Measurements from ENCODE around the gene SOX30.
A peak's percentile ranks its signal among the peaks of the same experiment; 100 is the strongest.

SOX30 gene

GRCh38 chr5:157659868-157660660 is 7.8 kb upstream of the SOX30 start:
- DNase-seq (ENCODE audit: low read depth, low spot score), result no peak

DNA sequence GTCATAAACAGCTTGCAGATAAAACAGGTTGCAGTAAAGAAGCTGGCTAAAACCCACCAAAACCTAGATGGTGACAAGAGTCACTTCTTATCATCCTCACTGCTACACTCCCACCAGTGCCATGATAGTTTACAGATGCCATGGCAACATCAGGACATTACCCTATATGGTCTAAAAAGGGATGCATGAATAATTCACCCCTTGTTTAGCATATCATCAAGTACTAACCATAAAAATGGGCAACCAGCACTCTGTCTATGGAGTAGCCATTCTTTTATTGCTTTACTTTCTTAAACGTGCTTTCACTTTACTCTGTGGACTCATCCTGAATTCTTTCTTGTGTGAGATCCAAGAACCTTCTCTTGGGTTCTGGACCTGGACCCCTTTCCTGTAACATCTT is 6.7 kb upstream of the SOX30 start:
- no peak for DNase-seq (ENCODE audit: low read depth, low spot score)

DNA sequence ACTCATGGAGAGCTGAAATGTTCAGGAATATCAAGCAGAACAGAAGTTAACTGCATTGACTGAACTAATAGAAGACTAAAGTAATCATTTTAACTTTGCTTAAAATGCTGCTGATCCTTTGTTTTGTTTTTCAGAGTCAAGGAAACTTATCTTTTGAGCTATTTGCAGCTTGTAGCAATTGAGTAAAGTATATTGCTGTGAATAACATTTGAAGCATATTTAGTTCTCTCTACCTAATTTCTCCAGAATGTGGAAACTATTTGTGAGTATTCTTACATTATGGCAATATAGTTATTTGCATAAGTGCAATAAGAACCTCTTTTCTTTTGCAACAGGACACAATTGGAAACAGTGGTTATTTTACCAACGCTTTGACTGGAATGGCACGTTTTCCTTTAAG is 5.3 kb upstream of the SOX30 start:
- DNase-seq (ENCODE audit: low read depth, low spot score), result no peak

DNA sequence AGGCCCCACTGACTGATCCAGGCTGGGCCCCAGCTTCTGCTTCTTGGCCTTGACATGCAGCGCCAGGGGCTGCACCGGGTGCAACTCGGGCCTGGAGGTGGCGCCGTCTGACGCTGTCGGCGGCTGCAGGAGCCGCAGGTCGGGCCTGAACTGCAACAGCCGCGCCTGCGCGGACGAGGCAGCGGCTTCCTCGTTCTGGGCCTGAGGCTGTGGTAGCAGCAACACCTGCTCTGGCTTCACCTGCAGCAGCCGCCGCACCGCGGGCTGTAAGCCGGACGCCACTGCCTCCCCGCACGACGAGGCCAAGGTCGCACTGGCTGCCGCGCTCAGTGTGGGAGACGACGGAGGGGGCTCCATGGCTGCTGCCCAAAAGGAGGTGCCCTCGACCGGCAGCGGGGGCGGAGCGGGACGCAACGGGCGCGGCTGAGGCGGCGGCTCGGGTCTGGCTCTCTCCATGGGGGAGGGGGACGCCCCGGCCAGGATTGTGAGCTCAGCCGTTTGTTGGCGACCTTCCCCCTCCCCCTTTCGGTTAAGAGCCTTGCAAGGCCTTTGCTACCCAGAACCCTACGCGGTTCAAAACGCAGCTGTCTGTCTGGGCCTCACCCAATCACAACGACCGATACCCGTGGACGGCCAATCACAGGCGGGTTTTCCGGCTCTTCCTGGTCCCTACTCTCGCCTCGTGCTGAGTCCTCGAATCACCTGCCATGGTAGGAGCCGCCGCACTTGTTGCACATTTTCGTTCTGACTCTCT is 438 bp downstream of the SOX30 start:
- peak; percentile 51 for DNase-seq (ENCODE audit: low read depth, low spot score)

GRCh38 chr5:157650991-157651611 is 1.1 kb downstream of the SOX30 start:
- no peak for DNase-seq (ENCODE audit: low read depth, low spot score)

DNA sequence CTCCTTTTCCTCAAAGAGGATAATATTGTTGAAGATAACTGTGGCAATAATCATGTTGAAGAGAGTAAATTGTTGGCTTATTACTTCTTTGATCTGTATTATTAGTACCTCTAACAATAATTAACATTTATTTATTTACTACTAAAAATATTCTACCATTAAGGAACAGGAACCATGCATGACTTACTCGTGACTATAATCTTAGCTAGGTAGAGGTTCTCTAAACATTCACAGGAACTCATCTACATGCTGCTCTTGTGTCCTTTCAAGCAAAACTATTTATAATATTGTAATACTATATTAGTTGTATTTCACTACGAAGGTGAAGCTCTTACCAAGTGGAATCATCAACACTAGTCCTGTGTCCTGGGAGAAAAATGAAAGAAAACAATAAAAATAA is 3.1 kb downstream of the SOX30 start:
- DNase-seq (ENCODE audit: low read depth, low spot score), result no peak

DNA sequence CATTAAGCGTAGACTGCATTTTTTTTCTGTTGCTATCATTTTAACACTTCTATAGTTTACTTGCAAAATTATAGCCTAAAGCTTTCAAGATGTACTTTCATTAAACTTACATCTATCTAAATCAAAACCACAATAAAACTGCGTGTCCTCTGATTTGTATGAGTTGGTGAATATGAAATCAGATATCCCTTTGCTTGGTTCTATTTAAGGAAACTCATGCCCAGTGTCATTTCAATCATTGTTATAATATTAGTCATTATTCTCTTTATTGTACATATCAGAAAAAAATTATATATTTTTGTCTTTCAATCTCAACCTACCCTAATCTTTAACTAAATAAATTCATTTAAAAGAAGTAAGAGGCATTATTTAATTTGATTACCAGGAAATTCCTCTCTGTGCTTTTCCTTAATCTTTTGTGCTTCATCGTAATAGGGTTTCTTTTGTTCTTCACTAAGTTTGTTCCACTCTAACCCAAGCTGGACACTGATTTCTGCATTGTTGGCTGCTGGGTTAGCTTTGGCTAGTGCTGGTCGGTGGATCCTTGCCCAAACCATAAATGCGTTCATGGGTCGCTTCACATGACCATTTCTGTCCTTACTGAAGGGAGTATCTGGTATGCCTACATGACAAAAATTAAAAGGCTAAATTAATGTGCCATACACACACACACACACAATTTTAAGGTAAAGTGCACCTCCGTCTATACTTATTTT is 3.8 kb downstream of the SOX30 start:
- no peak for DNase-seq (ENCODE audit: low read depth, low spot score)

- no peak for DNase-seq (ENCODE audit: low read depth, low spot score)
Measured at GRCh38 chr5:157640406-157641066, 11.7 kb downstream of the SOX30 start.

DNA sequence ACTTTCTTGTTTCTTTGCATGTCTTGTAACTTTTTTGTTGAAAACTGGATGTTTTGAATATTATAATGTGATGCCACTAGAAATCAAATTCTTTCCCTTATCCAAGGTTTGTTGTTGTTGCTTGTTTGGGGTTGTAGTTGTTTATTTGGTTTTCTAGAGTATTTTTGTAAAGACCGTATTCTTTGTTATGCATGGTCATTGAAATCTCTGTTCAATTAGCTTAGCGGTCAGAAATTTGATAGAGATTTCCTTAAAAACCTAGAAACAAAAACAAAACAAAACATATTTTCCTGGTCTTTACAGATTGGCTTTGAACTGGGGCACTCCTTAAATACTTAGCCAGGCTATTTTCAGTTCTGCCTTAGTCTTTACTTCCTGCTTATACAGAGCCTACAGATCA is 21.9 kb downstream of the SOX30 start:
- no peak for DNase-seq (ENCODE audit: low read depth, low spot score)

- no peak for DNase-seq (ENCODE audit: low read depth, low spot score)
Measured at GRCh38 chr5:157626831-157627230, 25.4 kb downstream of the SOX30 start.

- DNase-seq (ENCODE audit: low read depth, low spot score), result no peak
Measured at GRCh38 chr5:157624144-157624543, 28.1 kb downstream of the SOX30 start.

GRCh38 chr5:157620776-157621175 is 31.5 kb downstream of the SOX30 start:
- DNase-seq (ENCODE audit: low read depth, low spot score), result no peak

- no peak for DNase-seq (ENCODE audit: low read depth, low spot score)
Measured at GRCh38 chr5:157618191-157618765, 34.0 kb downstream of the SOX30 start.

- DNase-seq (ENCODE audit: low read depth, low spot score), result no peak
Measured at GRCh38 chr5:157616785-157617184, 35.5 kb downstream of the SOX30 start.

- DNase-seq (ENCODE audit: low read depth, low spot score), result no peak
Measured at GRCh38 chr5:157613385-157614245, 38.6 kb downstream of the SOX30 start.

DNA sequence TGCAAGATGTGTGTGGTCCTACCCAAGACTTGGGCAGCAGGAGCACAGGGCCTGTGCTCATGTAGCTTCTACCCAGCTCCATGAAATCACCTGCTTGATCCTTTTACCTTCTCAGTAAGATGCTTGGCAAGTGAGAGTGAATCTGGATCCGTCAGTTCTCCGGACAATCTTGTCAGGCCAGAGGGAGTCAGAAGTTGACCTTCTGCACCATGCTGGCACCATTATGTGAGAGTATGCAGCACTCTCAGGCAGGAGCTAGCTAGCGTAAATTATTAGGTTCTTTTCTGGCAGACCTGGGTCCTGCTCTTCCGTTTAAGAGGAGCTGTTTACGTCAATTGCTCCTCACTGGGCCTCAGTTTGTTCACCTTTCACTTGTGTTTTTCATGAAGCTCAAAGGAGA is 39.7 kb downstream of the SOX30 start:
- DNase-seq (ENCODE audit: low read depth, low spot score), result no peak

DNA sequence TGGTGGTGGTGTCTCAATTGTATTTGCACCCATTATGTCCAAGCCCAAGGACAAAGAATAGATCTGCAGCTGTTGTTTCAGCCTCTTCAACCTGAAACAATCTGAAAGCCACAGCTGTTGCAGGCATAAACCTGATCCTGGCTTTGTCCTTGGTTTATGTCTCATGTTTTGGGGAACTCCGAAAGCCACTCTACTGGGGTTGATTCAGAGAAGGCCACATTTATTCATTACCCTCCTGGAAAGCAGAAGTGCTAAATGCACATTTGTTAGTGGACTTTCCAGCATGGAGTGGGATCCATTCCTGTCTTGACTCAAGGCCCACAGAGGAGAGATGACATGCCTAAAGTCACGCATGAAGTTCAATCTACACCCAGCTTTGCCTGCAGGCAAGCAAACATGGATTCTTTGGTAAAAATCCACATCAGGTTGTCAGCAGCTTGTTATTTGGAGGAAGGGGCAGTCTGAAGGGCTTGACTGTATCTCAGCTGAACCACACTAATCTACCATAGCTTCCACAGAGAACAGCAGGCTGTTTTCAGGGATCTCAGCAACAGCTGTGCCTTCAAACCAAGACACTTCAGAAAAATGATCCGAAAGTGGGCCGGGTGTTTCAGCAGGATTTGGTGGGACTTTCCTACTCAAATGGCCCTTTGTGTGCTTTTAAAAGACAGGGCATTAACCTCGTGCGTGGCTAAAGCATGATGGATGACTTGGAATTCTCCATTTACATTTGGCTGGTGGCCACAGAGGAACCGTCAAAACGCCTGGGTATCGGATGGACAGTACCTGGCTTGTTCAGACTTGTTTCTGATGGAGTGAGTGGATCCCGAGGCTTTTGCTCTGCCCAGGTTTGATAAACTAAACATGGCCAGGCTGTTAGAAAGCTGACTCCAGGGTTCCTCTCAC is 40.4 kb downstream of the SOX30 start:
- DNase-seq (ENCODE audit: low read depth, low spot score), result no peak

- no peak for DNase-seq (ENCODE audit: low read depth, low spot score)
Measured at GRCh38 chr5:157610990-157611389, 41.2 kb downstream of the SOX30 start.

GRCh38 chr5:157608972-157609565 is 43.2 kb downstream of the SOX30 start:
- no peak for DNase-seq (ENCODE audit: low read depth, low spot score)
